Right cardiac atrium (tissue), 5 donors: ENCODE results near the gene GOLGA8K. TPM values are rescaled to one million over a fixed set of nuclear protein-coding genes. Genes with fewer than 3 reads are reported as not detected.
"Not testable (repeated sequence)": the region's sequence is repeated elsewhere in the genome, so short reads cannot be mapped to it uniquely, and the experiment has no call there.

Experiments
- ATAC-seq, 2 donors: fragments of 200-7000 bp; cut with Tn5 transposase; one replicate each; pipeline versions ENCODE4 v1.8.0 to v1.9.1; 2020; ENCODE audit warnings: moderate library complexity in 2 of 2, mild to moderate bottlenecking in 1 of 2
- DNase-seq, 3 donors: peaks; one replicate each; pipeline ENCODE4 v3.0.0-alpha.2; 2020
- H3K27ac ChIP-seq: one replicate; pipeline ENCODE4 v1.5.1; 2013; ENCODE audit warnings: mild to moderate bottlenecking, low read length, control low read depth, moderate library complexity
- H3K27me3 ChIP-seq: one replicate; pipeline ENCODE4 v1.6.1; 2013; ENCODE audit not compliant: control insufficient read depth, insufficient read depth
- H3K4me1 ChIP-seq: one replicate; pipeline ENCODE4 v1.6.1; 2013; ENCODE audit warnings: low read length; ENCODE audit not compliant: control insufficient read depth, insufficient read depth
- H3K4me3 ChIP-seq: one replicate; pipeline ENCODE4 v1.5.1; 2013; ENCODE audit warnings: low read length, control low read depth
- H3K9me3 ChIP-seq: one replicate; pipeline ENCODE4 v1.6.1; 2013; ENCODE audit warnings: low read length; ENCODE audit not compliant: control insufficient read depth
- WGBS: extraction: QIAGEN DNeasy Blood & Tissue Kit; methylation state at CpG from one replicate; pipeline ENCODE4 v1.1.7; 2013; 5-methylcytosine and 5-hydroxymethylcytosine counted together
- intact Hi-C, 4 donors: fragments of 100-400 bp; cut with DNase I; formaldehyde crosslinking; loops; one replicate each; pipeline versions ENCODE4 v1.11.0 to v1.14.0; 2022 to 2023
- long read RNA-seq, 4 donors: library from polyadenylated mRNA; unstranded; transcript quantifications; one replicate each; pipeline ENCODE4 v2.0.0, GENCODE V29; 2020 to 2021
- polyA plus RNA-seq: library from polyadenylated mRNA; stranded (reverse); fragments of 200-250 nt; gene quantifications from one replicate; pipeline ENCODE4 v1.2.3, GENCODE V29; 2013
- total RNA-seq, 4 donors: library from RNA; stranded (reverse); fragmentation: NEBNext Ultra II Directional; extraction: Animal tissue kit (Norgen Biotek cat#: 25700); gene quantifications; one replicate each; pipeline ENCODE4 v1.2.1, GENCODE V29; 2021
- donor health status: healthy with polysubstance abuse.
- donor health status: DM: no; HTN: yes; CAD: no.
- donor health status: DM: no; HTN: no; CAD: no.
- donor health status: DM: no; HTN: yes; CAD: no; lungs with severe emphysema.
- donor health status: DM: yes; HTN: yes; CAD: no.

GOLGA8K gene, protein sequence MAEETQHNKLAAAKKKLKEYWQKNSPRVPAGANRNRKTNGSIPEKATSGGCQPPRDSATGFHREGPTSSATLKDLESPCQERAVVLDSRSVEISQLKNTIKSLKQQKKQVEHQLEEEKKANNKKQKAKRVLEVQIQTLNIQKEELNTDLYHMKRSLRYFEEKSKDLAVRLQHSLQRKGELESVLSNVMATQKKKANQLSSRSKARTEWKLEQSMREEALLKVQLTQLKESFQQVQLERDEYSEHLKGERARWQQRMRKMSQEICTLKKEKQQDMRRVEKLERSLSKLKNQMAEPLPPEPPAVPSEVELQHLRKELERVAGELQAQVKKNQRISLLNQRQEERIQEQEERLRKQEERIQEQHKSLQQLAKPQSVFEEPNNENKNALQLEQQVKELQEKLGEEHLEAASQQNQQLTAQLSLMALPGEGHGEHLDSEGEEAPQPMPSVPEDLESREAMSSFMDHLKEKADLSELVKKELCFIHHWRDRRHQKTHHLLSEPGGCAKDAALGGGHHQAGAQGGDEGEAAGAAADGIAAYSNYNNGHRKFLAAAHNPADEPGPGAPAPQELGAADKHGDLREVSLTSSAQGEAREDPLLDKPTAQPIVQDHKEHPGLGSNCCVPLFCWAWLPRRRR
- total RNA-seq (1 to 10 TPM in 1 of 4 donors, under 1 TPM in 2, not detected in 1; 0.31 to 1.5 (median 0.34) TPM), polyA plus RNA-seq (0.50 TPM)
- long read RNA-seq, donor 1 = 0 reads
- long read RNA-seq, donor 2, partial matches to known transcripts = 1 of 1 reads
- long read RNA-seq, donor 2, other reads (novel, unspliced or antisense) = 0 of 1 reads
- long read RNA-seq, donor 3 = 0 reads
- long read RNA-seq, donor 4 = 0 reads

DNA sequence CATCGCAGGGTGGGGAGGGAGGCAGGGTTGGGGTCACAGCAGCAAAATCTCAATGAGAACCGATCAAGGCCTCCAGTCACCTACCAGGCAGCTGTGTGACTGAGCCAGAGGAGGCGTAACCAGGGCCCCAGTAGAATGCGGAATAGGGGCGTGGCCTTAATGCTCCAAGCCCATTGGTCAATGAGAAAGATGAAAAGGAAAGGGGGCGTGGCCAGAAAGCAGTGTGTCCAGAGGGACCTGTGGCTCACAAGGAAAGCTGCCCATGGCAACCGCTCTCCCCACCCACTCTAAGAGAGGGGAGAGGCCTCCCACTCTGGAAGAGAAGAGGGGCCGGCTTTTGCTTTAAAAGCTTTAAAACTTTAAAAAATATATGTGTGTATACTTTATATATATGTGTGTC lies at the start of gene GOLGA8K:
GOLGA8K (minus strand) TSS at position 101 of the 400 bp plus-strand sequence; CDS start at position 3, 98 bp downstream.
- ATAC-seq, intact Hi-C loops, DNase-seq, H3K9me3 ChIP-seq, H3K4me3 ChIP-seq, H3K27me3 ChIP-seq, H3K27ac ChIP-seq, H3K4me1 ChIP-seq: not testable (repeated sequence)
- 100% methylated on average over 2 of the region's 8 CpGs for WGBS

DNA sequence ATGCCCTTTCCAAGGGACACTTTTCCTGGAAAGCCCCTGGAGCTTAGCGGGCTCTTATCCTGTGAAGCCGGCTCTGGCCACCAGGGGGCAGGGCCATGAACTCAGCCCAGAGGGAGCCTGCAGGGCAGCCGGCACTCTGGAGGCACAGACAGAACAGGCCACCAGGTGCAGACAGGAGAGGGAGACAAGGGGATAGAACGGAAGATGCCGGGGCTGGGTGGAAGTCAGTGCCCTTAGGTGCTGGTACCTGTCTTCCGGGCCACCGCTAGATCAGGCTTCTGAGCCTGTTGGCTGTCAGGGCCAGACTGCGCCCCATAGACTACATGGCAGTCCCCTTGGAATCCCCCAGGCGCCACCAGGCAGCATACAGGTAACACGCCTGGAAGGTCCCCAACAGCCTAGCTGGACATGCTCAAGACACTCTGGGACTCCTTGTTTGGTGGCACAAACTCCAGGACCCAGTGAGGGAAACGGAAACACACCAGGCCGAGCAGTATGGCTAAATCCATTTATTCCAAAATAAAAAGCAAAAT lies 37.4 kb upstream of the GOLGA8K start:
- H3K4me3 ChIP-seq, H3K27me3 ChIP-seq, intact Hi-C loops, H3K4me1 ChIP-seq, H3K9me3 ChIP-seq, ATAC-seq, H3K27ac ChIP-seq: not testable (repeated sequence)
- no CpG with 5 or more reads among the region's 12 CpGs for WGBS
- peak in 1 of 3 donors; percentile 6 for DNase-seq

GRCh38 chr15:32434102-32434963 lies 31.2 kb upstream of the GOLGA8K start:
- H3K4me3 ChIP-seq, H3K4me1 ChIP-seq, H3K27ac ChIP-seq, intact Hi-C loops, H3K27me3 ChIP-seq, DNase-seq, H3K9me3 ChIP-seq: not testable (repeated sequence)
- peak; percentile 84 to 87 for ATAC-seq
- no CpG with 5 or more reads among the region's 73 CpGs for WGBS

- H3K4me1 ChIP-seq, ATAC-seq, H3K27me3 ChIP-seq, intact Hi-C loops, H3K4me3 ChIP-seq, H3K27ac ChIP-seq, DNase-seq, H3K9me3 ChIP-seq: not testable (repeated sequence)
- 45% methylated on average over 1 of the region's 4 CpGs for WGBS
Measured at GRCh38 chr15:32427635-32428034, 24.5 kb upstream of the GOLGA8K start.

DNA sequence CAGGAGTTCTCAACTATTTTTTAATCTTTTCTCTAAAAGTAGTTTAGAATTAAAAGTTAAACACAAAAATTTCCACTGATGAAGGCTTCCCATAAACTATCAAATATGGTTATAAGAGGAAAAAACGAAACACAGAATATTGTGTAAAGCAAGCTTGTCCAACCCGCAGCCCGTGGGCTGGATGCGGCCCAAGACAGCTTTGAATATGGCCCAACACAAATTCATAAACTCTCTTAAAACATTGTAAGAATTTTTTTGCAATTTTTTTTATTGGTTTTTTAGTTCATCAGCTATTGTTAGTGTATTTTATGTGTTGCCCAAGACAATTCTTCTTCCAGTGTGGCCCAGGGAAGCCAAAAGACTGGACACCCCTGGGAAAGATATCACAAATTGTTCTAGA lies 23.4 kb upstream of the GOLGA8K start:
- DNase-seq = peak in 2 of 3 donors; percentile 16 to 68
- ATAC-seq = not testable (repeated sequence)

GRCh38 chr15:32407903-32408302 lies 4.8 kb upstream of the GOLGA8K start:
- H3K9me3 ChIP-seq, ATAC-seq, H3K27me3 ChIP-seq, H3K27ac ChIP-seq, H3K4me3 ChIP-seq, intact Hi-C loops, H3K4me1 ChIP-seq, DNase-seq: not testable (repeated sequence)
- under 1% methylated on average over 2 of the region's 3 CpGs for WGBS

More for the DNA sequence above, 23.4 kb upstream of the GOLGA8K start:
- H3K4me3 ChIP-seq, H3K9me3 ChIP-seq, intact Hi-C loops, H3K4me1 ChIP-seq, H3K27me3 ChIP-seq, H3K27ac ChIP-seq: not testable (repeated sequence)
- WGBS = 72% methylated on average over 4 of the region's 4 CpGs

DNA sequence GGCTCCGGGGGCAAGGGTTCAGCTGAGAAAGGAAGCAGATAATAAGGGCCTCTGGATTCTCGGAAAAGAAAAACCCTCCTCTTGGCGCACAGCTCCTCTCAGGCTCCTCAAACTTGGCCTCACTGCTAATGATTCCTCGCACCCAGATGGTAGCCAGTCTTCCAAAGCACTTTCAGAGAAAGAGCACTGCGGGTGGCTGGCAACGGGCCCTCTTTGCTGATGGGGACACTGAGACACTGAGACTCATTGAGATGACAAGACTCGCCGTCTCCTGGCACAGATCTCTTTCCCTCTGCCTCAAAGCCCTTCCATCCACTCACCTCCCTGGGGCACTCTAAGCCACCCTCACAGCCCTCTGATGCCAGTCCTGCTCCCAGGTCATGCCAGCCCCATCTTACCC lies 6.6 kb downstream of the GOLGA8K start:
- intact Hi-C loops, ATAC-seq: not testable (repeated sequence)

DNA sequence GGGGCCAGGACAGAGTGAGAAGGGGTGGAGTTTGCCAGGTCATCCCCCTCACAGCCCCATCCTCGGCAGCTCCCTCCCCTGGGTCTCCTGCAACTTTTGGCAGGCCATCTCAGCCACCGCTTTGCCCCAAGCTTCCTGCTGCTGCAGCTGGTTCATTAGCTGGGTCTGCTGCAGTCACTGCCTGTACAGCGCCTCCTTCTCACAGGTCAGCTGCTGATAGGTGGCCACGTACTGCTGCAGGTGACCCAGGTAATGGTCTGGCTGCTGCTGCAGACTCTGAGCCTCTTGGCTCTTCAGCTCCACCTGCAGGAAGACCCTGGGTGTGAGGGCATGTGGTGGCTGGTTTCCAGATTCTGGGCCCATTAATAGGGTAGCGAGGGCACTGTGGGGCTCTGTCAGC lies 8.3 kb downstream of the GOLGA8K start:
- H3K27me3 ChIP-seq, intact Hi-C loops, H3K4me1 ChIP-seq, ATAC-seq, H3K9me3 ChIP-seq, H3K27ac ChIP-seq, H3K4me3 ChIP-seq, DNase-seq: not testable (repeated sequence)
- 65% methylated on average over 2 of the region's 5 CpGs for WGBS

More for the DNA sequence above, 6.6 kb downstream of the GOLGA8K start:
- not testable (repeated sequence) for H3K4me3 ChIP-seq, H3K4me1 ChIP-seq, H3K9me3 ChIP-seq, H3K27me3 ChIP-seq, H3K27ac ChIP-seq
- 79% methylated on average over 3 of the region's 8 CpGs for WGBS
- peak in 2 of 3 donors; percentile 12 to 18 for DNase-seq

DNA sequence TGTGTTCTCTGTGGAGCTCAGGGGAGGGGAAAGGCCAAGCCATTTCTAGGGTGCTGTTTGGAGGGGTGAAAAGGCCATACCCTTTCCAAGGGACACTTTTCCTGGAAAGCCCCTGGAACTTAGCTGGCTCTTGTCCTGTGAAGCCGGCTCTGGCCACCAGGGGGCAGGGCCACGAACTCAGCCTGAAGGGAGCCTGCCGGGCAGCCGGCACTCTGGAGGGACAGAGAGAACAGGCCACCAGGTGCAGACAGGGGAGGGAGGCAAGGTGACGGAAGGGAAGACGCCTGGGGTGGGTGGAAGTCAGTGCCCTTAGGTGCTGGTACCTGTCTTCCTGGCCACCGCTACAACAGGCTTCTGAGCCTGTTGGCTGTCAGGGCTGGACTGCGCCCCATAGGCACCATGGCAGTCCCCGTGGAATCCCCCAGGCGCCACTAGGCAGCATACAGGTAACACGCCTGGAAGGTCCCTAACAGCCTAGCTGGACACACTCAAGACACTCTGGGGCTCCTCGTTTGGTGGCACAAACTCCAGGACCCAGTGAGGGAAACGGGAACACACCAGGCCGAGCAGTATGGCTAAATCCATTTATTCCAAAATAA lies 14.9 kb downstream of the GOLGA8K start:
- intact Hi-C loops, H3K27me3 ChIP-seq, H3K4me1 ChIP-seq, DNase-seq, H3K4me3 ChIP-seq, ATAC-seq, H3K9me3 ChIP-seq, H3K27ac ChIP-seq: not testable (repeated sequence)
- WGBS = 67% methylated on average over 2 of the region's 14 CpGs

- H3K9me3 ChIP-seq, ATAC-seq, intact Hi-C loops, H3K4me1 ChIP-seq, H3K27me3 ChIP-seq, H3K27ac ChIP-seq, H3K4me3 ChIP-seq: not testable (repeated sequence)
- DNase-seq = peak in 1 of 3 donors; percentile 5
- WGBS = 83% methylated on average over 6 of the region's 13 CpGs
Measured at GRCh38 chr15:32385823-32386495, 17.1 kb downstream of the GOLGA8K start.
